ENCODE results near the gene GATA6.

GRCh38 chr18:22169011-22169888 lies at the start of gene GATA6:
- TF ChIP-seq CTCF (conservative IDR thresholded peaks at IDR 0.05 in 1 of 2, IDR thresholded peaks at IDR 0.05 in 1 of 2; ENCODE audit: low read depth in 1 of 2, low read length in 2 of 2) (peak; percentile 57 to 60), EZH2 (IDR thresholded peaks at IDR 0.05; ENCODE audit: low read length, missing control alignments) (no peak)
